Retina (tissue), 1 donor: ENCODE measurements around the gene ELFN2.

Experiments used
- DNase-seq: peaks from one replicate; pipeline ENCODE4 v3.0.0-alpha.2; 2016

The ELFN2 gene

DNA sequence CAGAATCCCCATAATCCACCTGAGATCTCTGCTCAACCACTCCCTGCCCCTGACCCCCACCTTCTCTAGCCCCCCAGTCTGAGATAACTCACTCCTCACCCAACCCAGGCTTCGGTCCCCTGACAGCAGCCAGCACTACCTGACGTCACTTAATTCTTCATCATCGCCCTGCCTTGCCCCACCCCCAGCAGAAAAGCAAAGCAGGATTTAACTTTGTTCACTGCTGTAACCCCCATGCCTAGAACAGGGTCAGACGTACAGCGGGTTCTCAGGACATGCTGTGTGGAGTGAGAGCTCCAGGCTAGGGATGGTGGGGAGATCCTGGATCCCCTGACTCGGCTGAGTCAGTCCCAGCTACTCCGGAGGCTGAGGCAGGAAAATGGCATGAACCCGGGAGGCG lies 45.8 kb downstream of the ELFN2 start:
- DNase-seq = no peak

DNA sequence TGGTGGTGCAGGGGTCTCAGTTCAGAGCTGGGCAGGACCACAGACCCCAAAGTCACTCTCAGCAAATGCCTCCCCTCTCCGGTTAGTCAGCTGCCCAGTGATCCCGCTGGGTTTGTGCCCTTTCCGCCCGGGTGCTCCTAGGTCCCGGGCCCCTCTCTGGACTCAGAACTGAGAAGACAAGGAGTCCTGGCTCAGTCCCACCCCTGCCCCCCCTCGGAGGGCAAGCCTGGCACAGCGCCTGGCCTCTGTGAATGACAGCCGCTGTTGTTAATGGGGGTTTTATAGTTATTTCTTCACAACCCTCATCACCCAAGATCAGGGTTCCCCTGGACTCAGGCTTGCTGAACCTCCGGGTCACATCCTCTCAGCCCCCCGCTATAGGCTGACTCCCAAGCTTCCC lies 47.6 kb downstream of the ELFN2 start:
- DNase-seq = no peak

GRCh38 chr22:37379085-37379484 lies 48.2 kb downstream of the ELFN2 start:
- peak; percentile 44 for DNase-seq

GRCh38 chr22:37378642-37379058 lies 48.6 kb downstream of the ELFN2 start:
- no peak for DNase-seq

DNA sequence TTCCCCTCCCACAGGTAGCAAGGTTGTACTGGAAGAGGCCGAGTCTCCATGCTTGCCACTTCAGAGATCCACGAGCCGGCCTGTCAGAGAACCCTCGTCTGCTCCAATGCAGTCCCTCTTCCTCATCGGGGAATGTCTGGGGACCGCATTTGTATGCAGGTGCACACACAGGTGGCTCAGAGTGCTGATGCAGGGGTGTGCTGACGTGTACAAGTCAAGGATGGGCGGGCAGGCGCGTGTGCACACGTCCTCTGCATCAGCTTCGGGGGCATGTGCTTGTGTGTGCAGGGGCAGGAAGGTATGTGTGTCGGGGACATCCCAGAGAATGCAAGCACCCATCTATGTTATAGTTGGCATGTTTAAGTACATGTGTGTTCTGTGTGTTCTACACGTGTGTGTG lies 49.4 kb downstream of the ELFN2 start:
- DNase-seq = no peak

DNA sequence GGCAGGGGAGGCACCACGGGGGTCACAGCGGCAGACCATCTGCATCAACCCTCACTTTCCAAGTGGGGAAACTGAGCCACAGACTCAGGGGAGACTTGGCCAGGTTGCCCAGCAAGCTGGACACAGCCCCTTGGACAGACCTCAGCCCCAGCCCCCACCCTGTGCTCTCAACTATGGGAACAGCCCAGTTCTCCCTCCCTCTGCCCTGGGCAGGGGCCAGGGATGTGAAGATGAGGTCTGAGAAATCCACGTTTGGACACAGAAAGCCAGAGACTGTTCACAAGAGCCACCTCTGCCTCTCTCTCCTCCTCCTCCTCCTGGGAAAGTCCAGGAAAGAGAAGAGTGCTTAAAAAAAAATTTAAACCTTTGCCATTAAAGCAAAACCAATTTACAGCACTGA lies 50.1 kb downstream of the ELFN2 start:
- DNase-seq = no peak

- DNase-seq = no peak
Measured at GRCh38 chr22:37376643-37377042, 50.6 kb downstream of the ELFN2 start.

DNA sequence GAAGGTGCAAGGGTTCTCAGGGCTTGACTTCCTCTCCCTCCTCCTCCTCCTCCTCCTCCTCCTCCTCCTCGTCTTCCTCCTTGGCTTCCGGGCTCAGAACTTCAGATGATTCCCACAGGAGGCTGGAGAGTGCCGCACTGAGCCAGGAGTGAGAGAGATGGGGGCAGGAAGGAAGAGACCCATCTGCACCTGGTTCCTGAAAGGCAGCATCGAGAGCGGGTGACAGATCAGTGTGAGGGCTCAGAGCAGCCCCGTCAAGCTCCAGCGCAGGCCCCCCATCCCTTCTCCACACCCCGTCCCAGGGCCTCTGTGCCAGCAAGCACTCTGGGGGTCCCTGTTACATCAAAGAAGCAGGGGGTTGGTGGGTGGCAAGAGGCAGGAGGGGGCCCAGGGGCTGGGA lies 51.5 kb downstream of the ELFN2 start:
- no peak for DNase-seq

DNA sequence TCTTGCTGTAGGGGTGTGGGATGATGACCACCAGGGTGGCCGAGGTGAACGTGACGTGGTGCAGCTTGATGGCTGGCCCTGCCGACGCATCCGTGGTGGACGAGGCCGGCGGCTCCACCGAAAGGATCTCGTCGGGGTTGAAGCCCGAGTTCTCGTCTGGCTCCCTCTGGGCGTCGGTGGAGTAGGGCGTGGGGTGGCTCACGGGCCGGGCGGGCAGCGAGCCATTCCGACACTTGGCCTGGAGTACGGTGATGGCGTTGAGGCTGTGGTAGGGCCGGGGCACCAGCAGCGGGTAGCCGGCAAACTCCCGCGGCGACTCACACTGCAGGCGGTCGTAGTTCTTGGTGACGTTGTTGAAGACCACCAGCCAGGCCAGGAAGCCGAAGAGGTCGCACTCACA lies 52.7 kb downstream of the ELFN2 start:
- no peak for DNase-seq

GRCh38 chr22:37373451-37373850 lies 53.8 kb downstream of the ELFN2 start:
- no peak for DNase-seq

- DNase-seq = peak; percentile 63
Measured at GRCh38 chr22:37371911-37372310, 55.4 kb downstream of the ELFN2 start.

- DNase-seq = no peak
Measured at GRCh38 chr22:37371491-37371890, 55.8 kb downstream of the ELFN2 start.

- DNase-seq = peak; percentile 44
Measured at GRCh38 chr22:37370306-37370979, 56.8 kb downstream of the ELFN2 start.

- DNase-seq = no peak
Measured at GRCh38 chr22:37369483-37369882, 57.8 kb downstream of the ELFN2 start.

GRCh38 chr22:37368058-37368457 lies 59.2 kb downstream of the ELFN2 start:
- DNase-seq = no peak

DNA sequence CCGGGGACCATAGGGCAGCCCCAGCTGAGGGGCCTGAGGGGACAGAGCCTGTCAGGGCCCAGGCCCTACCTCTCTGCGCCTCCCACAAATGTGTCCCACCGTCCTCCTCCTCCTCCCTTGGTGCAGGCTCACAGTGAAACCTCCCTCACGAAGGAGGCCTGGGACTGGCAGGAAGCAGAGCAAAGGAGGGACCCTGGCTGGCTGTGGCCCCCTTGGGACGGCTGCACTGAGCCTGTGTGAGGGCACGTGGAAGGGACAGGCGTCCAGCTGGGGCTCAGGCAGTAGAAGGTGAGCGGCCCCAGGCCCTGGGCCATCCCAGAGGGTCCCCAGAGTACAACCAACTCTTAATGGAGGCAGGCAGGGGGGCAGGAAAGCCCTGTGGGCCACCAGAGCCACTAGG lies 60.7 kb downstream of the ELFN2 start:
- no peak for DNase-seq

- DNase-seq = no peak
Measured at GRCh38 chr22:37365950-37366349, 61.3 kb downstream of the ELFN2 start.

DNA sequence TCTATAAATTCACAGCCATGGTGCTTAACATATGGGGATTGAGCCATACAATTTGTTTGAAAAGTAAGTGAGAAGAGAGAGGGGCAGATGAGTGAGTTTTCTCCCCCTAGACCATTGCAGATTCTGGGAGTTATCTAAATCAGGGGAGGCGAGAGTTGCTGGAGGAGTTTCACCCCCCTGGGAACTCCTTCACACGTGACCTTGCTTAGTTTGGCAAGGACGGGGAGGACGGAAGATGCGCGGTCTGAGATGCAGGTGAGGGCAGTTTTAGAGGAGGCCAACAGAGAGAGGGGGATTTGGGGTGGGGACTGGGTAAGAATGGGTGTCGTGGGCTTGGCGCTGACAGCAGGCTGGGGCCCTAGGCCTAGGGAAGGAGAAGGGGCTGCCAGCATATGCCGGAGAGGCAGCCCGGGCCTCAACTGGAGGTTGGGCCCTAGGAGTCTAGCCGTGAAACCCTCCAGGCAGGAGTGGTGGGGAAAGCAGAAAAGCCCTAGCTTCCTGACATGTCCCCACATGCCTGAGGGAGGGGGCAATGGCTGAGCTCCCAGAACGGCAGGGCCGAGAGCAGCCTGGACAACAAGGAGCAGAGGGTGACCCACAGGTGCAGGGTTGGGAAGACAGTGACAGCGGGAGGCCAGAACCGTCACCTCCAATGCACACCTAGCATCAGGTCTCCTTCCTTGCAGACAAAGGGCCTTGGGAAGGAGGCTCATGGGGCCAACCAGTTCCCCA lies 63.9 kb downstream of the ELFN2 start:
- DNase-seq = no peak

DNA sequence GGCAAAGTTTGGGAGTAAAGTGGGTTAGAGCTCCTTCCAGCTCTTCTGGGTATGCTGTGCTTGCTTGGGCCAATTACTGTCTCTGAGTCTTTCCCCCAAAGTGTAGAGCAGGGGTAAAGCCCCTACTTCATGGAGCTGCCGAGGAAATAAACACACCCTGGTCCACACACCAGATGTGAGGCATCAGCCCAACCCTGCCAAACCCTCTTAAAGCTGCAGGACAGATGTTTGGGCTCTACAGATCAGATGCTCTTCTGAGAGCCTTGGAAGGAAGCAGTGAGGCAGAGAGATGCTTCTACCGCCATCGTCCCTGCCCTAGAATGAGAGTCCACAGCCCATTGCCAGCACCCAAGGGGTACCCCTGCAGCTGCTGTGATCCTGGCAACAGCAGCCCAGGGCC lies 64.7 kb downstream of the ELFN2 start:
- DNase-seq = no peak

DNA sequence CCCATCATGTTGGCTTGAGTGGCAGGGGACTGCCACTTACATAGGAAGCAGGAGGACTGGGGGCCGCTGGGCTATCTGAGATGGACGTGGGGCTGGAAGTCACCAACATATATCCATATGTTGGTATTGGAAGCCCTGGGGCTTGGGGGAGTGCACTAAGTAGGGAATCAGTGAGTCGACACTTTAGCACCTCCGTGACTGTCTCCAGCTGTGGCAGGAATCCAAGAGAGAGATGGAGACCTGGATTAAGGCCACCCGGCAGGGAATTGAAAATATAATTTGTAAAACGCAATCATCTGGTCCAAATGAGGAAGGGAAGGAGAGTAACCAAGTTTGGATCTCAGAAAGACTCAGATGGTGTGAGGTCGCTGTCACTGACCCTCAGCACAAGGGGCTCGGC lies 68.4 kb downstream of the ELFN2 start:
- no peak for DNase-seq

- no peak for DNase-seq
Measured at GRCh38 chr22:37358386-37358785, 68.9 kb downstream of the ELFN2 start.

GRCh38 chr22:37357446-37358075 lies 69.7 kb downstream of the ELFN2 start:
- DNase-seq = no peak

DNA sequence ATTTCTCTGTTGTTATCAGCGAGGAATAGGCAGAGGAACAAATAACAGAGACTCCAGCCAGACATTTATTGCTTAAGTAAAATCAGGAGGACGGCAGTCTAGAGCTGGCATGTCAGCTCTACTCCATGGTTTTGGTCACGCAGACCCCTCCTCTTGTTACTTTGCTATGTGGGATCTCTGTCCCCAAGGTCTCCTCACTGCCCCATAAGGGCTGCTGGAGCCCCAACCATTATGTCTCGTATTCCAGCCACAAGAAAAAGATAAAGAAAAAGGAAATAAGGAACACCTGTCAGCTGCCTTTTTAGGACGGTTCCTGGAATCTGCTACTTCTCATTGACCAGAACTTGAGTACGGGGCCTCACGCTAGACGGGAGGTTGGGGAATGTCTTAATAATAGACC lies 70.4 kb downstream of the ELFN2 start:
- no peak for DNase-seq

GRCh38 chr22:37355174-37355573 lies 72.1 kb downstream of the ELFN2 start:
- DNase-seq = no peak
